H1 (cell line): ENCODE measurements around the gene CABP2. TPM values are rescaled to one million over a fixed set of nuclear protein-coding genes. Genes with fewer than 3 reads are reported as not detected.
A peak's percentile ranks its signal among the peaks of the same experiment; 100 is the strongest.

ENCODE experiments used
- CTCF ChIA-PET: fragments of 300-600 bp; sonication (Branson Sonifier 250); formaldehyde crosslinking; loops from one replicate; lab custom pipeline; 2021; ENCODE audit not compliant: partially characterized antibody; lab: Charles Lee
- POLR2A ChIA-PET: fragments of 300-600 bp; sonication (Branson Sonifier 250); formaldehyde crosslinking; loops from one replicate; lab custom pipeline; 2021; ENCODE audit warnings: inconsistent platforms; ENCODE audit not compliant: partially characterized antibody; lab: Charles Lee
- DNase-seq, 2 experiments: peaks; one replicate each; pipeline versions ENCODE4 v3.0.0 to v3.0.0-alpha.2; 2010 to 2022; ENCODE audit warnings: low spot score in 2 of 2, low read depth in 1 of 2, mixed read lengths in 1 of 2
- FAIRE-seq: peaks from 2 replicates; lab custom pipeline; 2011; peaks lifted over from hg19 to GRCh38; lab: Jason Lieb, UNC
- H2AFZ ChIP-seq: 2 replicates; pipeline ENCODE4 v1.8.1; 2012; ENCODE audit warnings: low read length, inconsistent platforms
- H2AK5ac ChIP-seq: 2 replicates; pipeline ENCODE4 v1.6.1; 2013; ENCODE audit warnings: low read depth, low read length
- H2BK120ac ChIP-seq: replicated peaks from 2 replicates; pipeline ENCODE3; 2013; ENCODE audit warnings: low read depth, low read length, inconsistent platforms
- H2BK12ac ChIP-seq: 2 replicates; pipeline ENCODE4 v1.6.1; 2013; ENCODE audit warnings: low read depth, low read length
- H2BK15ac ChIP-seq: 2 replicates; pipeline ENCODE4 v1.6.1; 2013; ENCODE audit warnings: low read length
- H2BK20ac ChIP-seq: 2 replicates; pipeline ENCODE4 v1.6.1; 2013; ENCODE audit warnings: low read length
- H2BK5ac ChIP-seq: 2 replicates; pipeline ENCODE4 v1.6.1; 2013; ENCODE audit warnings: low read depth, low read length
- H3K14ac ChIP-seq: 2 replicates; pipeline ENCODE4 v1.6.1; 2013; ENCODE audit warnings: inconsistent platforms; ENCODE audit not compliant: insufficient read length
- H3K18ac ChIP-seq: 2 replicates; pipeline ENCODE4 v1.6.1; 2013; ENCODE audit warnings: low read length; ENCODE audit errors: extremely low read depth
- H3K23ac ChIP-seq: 2 replicates; pipeline ENCODE4 v1.6.1; 2013; ENCODE audit warnings: inconsistent platforms; ENCODE audit not compliant: insufficient read length
- H3K23me2 ChIP-seq: 2 replicates; pipeline ENCODE4 v1.6.1; 2013; ENCODE audit warnings: low read depth, low read length
- H3K27ac ChIP-seq: 2 replicates; pipeline ENCODE4 v1.6.1; 2011; ENCODE audit warnings: low read depth, low read length, inconsistent platforms
- H3K27me3 ChIP-seq, 4 experiments: replicated peaks in 1 of 4; 1 replicate in 1 of 4; 2 replicates in 3 of 4; pipeline versions ENCODE4 v1.6.1 to v1.8.1; 2011 to 2013; ENCODE audit warnings: low read length in 3 of 4, mild to moderate bottlenecking in 3 of 4, inconsistent platforms in 2 of 4, mixed read lengths in 2 of 4, moderate library complexity in 1 of 4; ENCODE audit not compliant: control insufficient read depth in 3 of 4, insufficient read depth in 3 of 4; ENCODE audit errors: extremely low read depth in 1 of 4
- H3K36me3 ChIP-seq, 4 experiments: 2 replicates each; pipeline versions ENCODE4 v1.6.1 to v1.8.1; 2011 to 2013; ENCODE audit warnings: mild to moderate bottlenecking in 4 of 4, low read length in 3 of 4, moderate library complexity in 2 of 4, control low read depth in 1 of 4, inconsistent platforms in 1 of 4; ENCODE audit not compliant: insufficient read depth in 4 of 4, control insufficient read depth in 2 of 4
- H3K4ac ChIP-seq: replicated peaks from 2 replicates; pipeline ENCODE3; 2013; ENCODE audit warnings: low read length, low read depth, mixed read lengths, inconsistent platforms; ENCODE audit not compliant: insufficient read length
- H3K4me1 ChIP-seq, 4 experiments: replicated peaks in 1 of 4; 1 replicate in 1 of 4; 2 replicates in 3 of 4; pipeline versions ENCODE4 v1.6.1 to v1.8.1; 2011 to 2013; ENCODE audit warnings: low read length in 3 of 4, inconsistent platforms in 2 of 4, mixed read lengths in 1 of 4; ENCODE audit not compliant: insufficient read depth in 4 of 4, control insufficient read depth in 3 of 4
- H3K4me2 ChIP-seq, 2 experiments: 2 replicates each; pipeline versions ENCODE4 v1.6.1 to v1.8.1; 2011 to 2013; ENCODE audit warnings: low read depth in 2 of 2, low read length in 2 of 2, control low read depth in 1 of 2, inconsistent platforms in 1 of 2, mild to moderate bottlenecking in 1 of 2; ENCODE audit not compliant: insufficient read depth in 1 of 2
- H3K4me3 ChIP-seq, 4 experiments: fragments of 200-600, 300-600 bp in 1 of 4; sonication (generic), shearing (Covaris generic), sonication (Bioruptor Twin) in 1 of 4; 2 replicates each; pipeline versions ENCODE4 v1.5.1 to v1.8.1; 2011 to 2016; ENCODE audit warnings: low read length in 4 of 4, low read depth in 3 of 4, control low read depth in 2 of 4, inconsistent platforms in 2 of 4, mild to moderate bottlenecking in 2 of 4, mixed read lengths in 1 of 4, moderate library complexity in 1 of 4; ENCODE audit not compliant: insufficient read depth in 2 of 4; ENCODE audit errors: extremely low read depth in 1 of 4
- H3K56ac ChIP-seq: replicated peaks from 2 replicates; pipeline ENCODE3; 2013; ENCODE audit warnings: low read depth, mild to moderate bottlenecking, mixed read lengths, low read length, inconsistent platforms; ENCODE audit not compliant: insufficient read length
- H3K79me1 ChIP-seq: 2 replicates; pipeline ENCODE4 v1.6.1; 2013; ENCODE audit warnings: low read depth, low read length, control low read depth
- H3K79me2 ChIP-seq, 2 experiments: 2 replicates each; pipeline versions ENCODE4 v1.6.1 to v1.8.1; 2012 to 2013; ENCODE audit warnings: low read length in 2 of 2, mild to moderate bottlenecking in 2 of 2, inconsistent platforms in 1 of 2; ENCODE audit not compliant: insufficient read depth in 2 of 2, control insufficient read depth in 1 of 2
- H3K9ac ChIP-seq, 4 experiments: replicated peaks in 1 of 4; 1 replicate in 1 of 4; 2 replicates in 3 of 4; pipeline versions ENCODE4 v1.6.1 to v1.8.1; 2011 to 2013; ENCODE audit warnings: low read depth in 3 of 4, low read length in 3 of 4, control low read depth in 2 of 4, mild to moderate bottlenecking in 2 of 4, moderate library complexity in 2 of 4, inconsistent platforms in 1 of 4; ENCODE audit errors: extremely low read depth in 1 of 4
- H3K9me3 ChIP-seq, 2 experiments: 2 replicates each; pipeline versions ENCODE4 v1.6.1 to v1.8.1; 2012 to 2013; ENCODE audit warnings: mild to moderate bottlenecking in 2 of 2, moderate library complexity in 2 of 2, control low read depth in 1 of 2, inconsistent platforms in 1 of 2, low read depth in 1 of 2, low read length in 1 of 2, mixed read lengths in 1 of 2; ENCODE audit not compliant: insufficient read depth in 2 of 2
- H4K20me1 ChIP-seq, 2 experiments: replicated peaks in 1 of 2; 2 replicates each; pipeline versions ENCODE3 to v1.8.1; 2011 to 2013; ENCODE audit warnings: inconsistent platforms in 2 of 2, low read length in 2 of 2, mild to moderate bottlenecking in 1 of 2; ENCODE audit not compliant: insufficient read depth in 2 of 2, control insufficient read depth in 1 of 2
- H4K5ac ChIP-seq: 2 replicates; pipeline ENCODE4 v1.6.1; 2013; ENCODE audit warnings: low read length, low read depth, mixed read lengths, inconsistent platforms; ENCODE audit not compliant: insufficient read length
- H4K8ac ChIP-seq: 2 replicates; pipeline ENCODE4 v1.8.0; 2013; ENCODE audit warnings: mild to moderate bottlenecking, moderate library complexity, low read length, inconsistent platforms; ENCODE audit not compliant: insufficient read depth; ENCODE audit errors: extremely low read depth
- H4K91ac ChIP-seq: replicated peaks from 2 replicates; pipeline ENCODE3; 2013; ENCODE audit warnings: low read length, mixed read lengths, inconsistent platforms; ENCODE audit not compliant: insufficient read length
- BRCA1 ChIP-seq: IDR thresholded peaks from 2 replicates; pipeline ENCODE4 v1.6.1; 2012; ENCODE audit warnings: low read depth, low read length, improper control_type of control experiment
- GABPA ChIP-seq: IDR thresholded peaks from 2 replicates; pipeline ENCODE4 v1.6.1; 2011; ENCODE audit warnings: mild to moderate bottlenecking, low read length, moderate library complexity, borderline replicate concordance; ENCODE audit not compliant: insufficient read depth
- HDAC2 ChIP-seq, 2 experiments: fragments of 300-600 bp in 1 of 2; sonication (generic) in 1 of 2; IDR thresholded peaks; 2 replicates each; pipeline ENCODE4 v1.6.1; 2011 to 2012; ENCODE audit warnings: low read depth in 2 of 2, low read length in 2 of 2, mild to moderate bottlenecking in 2 of 2, moderate library complexity in 2 of 2, borderline replicate concordance in 1 of 2, inconsistent platforms in 1 of 2
- HDAC6 ChIP-seq: IDR thresholded peaks from one replicate; pipeline ENCODE4 v1.7.1; 2012; ENCODE audit warnings: low read depth, mild to moderate bottlenecking, inconsistent platforms, low read length, moderate library complexity
- RXRA ChIP-seq: IDR thresholded peaks from 2 replicates; pipeline ENCODE4 v1.6.1; 2011; ENCODE audit warnings: low read depth, mild to moderate bottlenecking, low read length, moderate library complexity; ENCODE audit not compliant: insufficient read depth
- ZNF274 ChIP-seq: IDR thresholded peaks from 2 replicates; pipeline ENCODE4 v1.7.0; 2012; ENCODE audit warnings: low read length, borderline replicate concordance; ENCODE audit errors: extremely low read depth
- WGBS, 2 experiments: shearing (Covaris generic) in 1 of 2; methylation state at CpG; one replicate each; pipeline versions ENCODE4 v1.1.6 to v1.1.7; 2013 to 2015; ENCODE audit warnings: low lambda C conversion rate in 2 of 2, mixed read lengths in 2 of 2, inconsistent platforms in 1 of 2, low coverage in 1 of 2, missing lambda C conversion rate in 1 of 2; ENCODE audit not compliant: insufficient replicate concordance in 2 of 2, insufficient coverage in 1 of 2, insufficient read length in 1 of 2; ENCODE audit errors: extremely low coverage in 1 of 2, missing lambda C conversion rate in 1 of 2; 5-methylcytosine and 5-hydroxymethylcytosine counted together
- polyA plus RNA-seq, 7 experiments: library from polyadenylated mRNA; depleted of rRNA in 3 of 7; stranded (reverse) in 5 of 7; unstranded in 2 of 7; fragments of >200 nt in 5 of 7; fragments of 200-250 nt in 2 of 7; gene quantifications; 1 replicate in 5 of 7; 2 replicates in 1 of 7; 4 replicates in 1 of 7; pipeline versions ENCODE4 v1.2.1 to v1.2.3, GENCODE V29; 2011 to 2013; ENCODE audit warnings: missing spikeins in 2 of 7, mixed read lengths in 2 of 7
- total RNA-seq: library from RNA; stranded (reverse); fragmentation: NEBNext Ultra II Directional; extraction: Animal tissue kit (Norgen Biotek cat#: 25700); gene quantifications from 2 replicates; pipeline ENCODE4 v1.2.1, GENCODE V29; 2021

CABP2 gene
- total and polyA plus RNA-seq, 2 of the 8 experiments (the other 6 are each of a cell fraction or from before 2014, with no cell fraction given): not detected

DNA sequence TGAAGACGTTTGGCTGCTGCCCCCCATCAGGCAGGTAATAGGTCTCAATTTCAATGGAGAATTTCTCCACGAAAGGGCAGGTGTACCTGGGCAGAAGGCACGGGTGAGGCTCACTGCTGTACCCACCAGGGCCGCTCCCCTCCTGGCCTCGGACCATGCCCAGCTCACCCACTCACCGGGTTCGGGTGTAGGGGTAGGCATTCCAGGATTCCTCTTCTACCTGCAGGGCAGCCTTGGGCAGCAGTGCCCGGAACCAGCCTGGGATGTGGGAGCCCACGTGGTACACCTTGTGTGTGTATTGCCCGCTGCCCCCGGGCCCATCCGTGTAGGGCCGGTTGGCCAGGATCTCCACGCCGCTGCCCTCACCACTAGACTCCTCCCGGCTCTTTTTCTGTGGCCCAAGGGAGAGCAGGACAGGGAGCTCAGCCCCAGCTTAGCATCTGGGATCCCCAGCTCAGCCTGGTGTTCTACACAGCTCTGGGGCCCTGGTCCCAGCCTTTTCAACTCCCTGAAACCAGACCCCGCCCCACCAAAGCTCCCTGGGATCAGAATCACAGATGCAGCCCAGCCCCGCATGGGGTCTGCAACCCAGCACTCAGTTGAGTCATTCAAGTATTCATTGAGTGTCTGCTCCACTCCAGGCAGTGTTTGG lies 20.8 kb downstream of the CABP2 start:
- ChIA-PET POLR2A (interaction anchor here (1.3 kb wide), 1 partner anchor 11 kb away, joined by 3 read pairs; no protein-coding TSS in a partner anchor), CTCF (interaction anchor here (1.2 to 1.4 kb wide), 3 partner anchors 10 to 112 kb away, joined by 3 to 4 read pairs (median 4); no protein-coding TSS in a partner anchor)
- no peak overlapping the region for H4K5ac ChIP-seq
- H4K91ac ChIP-seq: no peak overlapping the region
- no peak overlapping the region for H3K4me2 ChIP-seq
- H4K20me1 ChIP-seq: peaks cover 4 to 16% of the 10 kb centered on the region in 2 experiments
- 91% methylated on average over 16 of the region's 18 CpGs; no CpG with 5 or more reads in 1 of the 2 experiments for WGBS, 2 experiments
- H2AFZ ChIP-seq: no peak overlapping the region
- no peak overlapping the region for H3K56ac ChIP-seq
- 0 out of 4 replicates have a peak, but pooled peaks cover 0 to 8% of the 10 kb centered on the region in 2 experiments for H3K79me2 ChIP-seq
- no peak overlapping the region for H2BK15ac ChIP-seq
- peaks cover 0 to 8% (median 2%) of the 10 kb centered on the region in 4 experiments; a peak in 5 of 8 replicates for H3K36me3 ChIP-seq
- TF ChIP-seq RXRA (no peak), HDAC2 (IDR thresholded peaks at IDR 0.05; ENCODE audit: borderline replicate concordance in 1 of 2, low read depth in 2 of 2, low read length in 2 of 2) (no peak), BRCA1 (no peak), ZNF274 (no peak), GABPA (no peak), HDAC6 (no peak)
- no peak overlapping the region for H3K9ac ChIP-seq
- no peaks in the 10 kb centered on the region for H3K79me1 ChIP-seq
- no peak overlapping the region for H3K4me3 ChIP-seq
- H4K8ac ChIP-seq: 0 out of 2 replicates have a peak overlapping the region, but pooled peaks have one; percentile 35
- H3K23ac ChIP-seq: no peak overlapping the region
- FAIRE-seq (no peak), DNase-seq (no peak)
- no peak overlapping the region for H2BK12ac ChIP-seq
- H3K23me2 ChIP-seq: peaks cover 17% of the 10 kb centered on the region; the same call in 1 of the 2 replicates
- no peak overlapping the region for H2BK20ac ChIP-seq
- no peak overlapping the region for H2BK5ac ChIP-seq
- H3K27ac ChIP-seq: no peak overlapping the region
- no peak overlapping the region for H3K4ac ChIP-seq
- H2BK120ac ChIP-seq: no peak overlapping the region
- no peak overlapping the region for H3K14ac ChIP-seq
- H3K27me3 ChIP-seq: peaks cover 0 to 8% (median 4%) of the 10 kb centered on the region in 4 experiments; a peak in 3 of 7 replicates
- H3K18ac ChIP-seq: no peak overlapping the region
- H3K9me3 ChIP-seq: no peaks in the 10 kb centered on the region
- H2AK5ac ChIP-seq: no peak overlapping the region
- peaks cover 0 to 26% (median 10%) of the 10 kb centered on the region in 4 experiments; a peak in 6 of 7 replicates for H3K4me1 ChIP-seq
